ENCODE data around the gene NRF1. TPM values are rescaled to one million over a fixed set of nuclear protein-coding genes. Genes with fewer than 3 reads are reported as not detected.

Gene NRF1
- total and polyA plus RNA-seq, 2 of the 8 experiments (the other 6 are each of a cell fraction or from before 2014, with no cell fraction given), result 18.2 to 21.4 TPM

DNA sequence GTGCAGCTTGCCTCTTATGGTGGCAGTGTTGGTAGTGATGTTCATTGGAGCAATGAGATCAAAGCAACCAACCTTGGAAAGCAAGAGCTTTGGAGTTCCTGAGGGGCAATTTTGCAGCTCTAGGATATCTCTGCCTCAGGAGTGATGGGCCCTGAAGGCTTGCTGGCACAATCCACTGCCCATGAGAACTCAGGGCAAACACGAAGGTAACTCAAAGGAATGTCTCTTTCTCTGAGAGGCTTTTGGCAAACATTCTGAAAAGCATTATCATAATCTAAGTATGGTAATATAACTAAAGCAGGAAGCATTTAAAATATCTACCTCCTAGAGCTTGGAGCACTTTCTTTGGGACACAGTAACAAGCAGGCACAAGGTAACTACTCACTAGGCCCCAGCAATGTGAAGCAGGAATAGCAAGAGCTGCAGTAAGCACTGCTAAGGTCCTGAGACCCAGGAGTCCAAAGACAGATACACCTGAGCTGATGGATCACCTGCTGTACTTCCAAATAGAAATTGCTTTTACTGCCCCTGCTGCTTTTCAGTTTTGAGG, 103.1 kb downstream of the NRF1 start:
- peaks cover 14 to 69% (median 34%) of the 10 kb centered on the region in 4 experiments for H3K36me3 ChIP-seq (ENCODE audit: control insufficient read depth in 2 of 4, insufficient read depth in 4 of 4, low read length in 3 of 4)
- no peak overlapping the region for H3K27ac ChIP-seq (ENCODE audit: low read depth, low read length)
- no peak for TF ChIP-seq PHF8 (conservative IDR thresholded peaks at IDR 0.05; ENCODE audit: low read depth, low read length)
- TF ChIP-seq, protein P1, sequence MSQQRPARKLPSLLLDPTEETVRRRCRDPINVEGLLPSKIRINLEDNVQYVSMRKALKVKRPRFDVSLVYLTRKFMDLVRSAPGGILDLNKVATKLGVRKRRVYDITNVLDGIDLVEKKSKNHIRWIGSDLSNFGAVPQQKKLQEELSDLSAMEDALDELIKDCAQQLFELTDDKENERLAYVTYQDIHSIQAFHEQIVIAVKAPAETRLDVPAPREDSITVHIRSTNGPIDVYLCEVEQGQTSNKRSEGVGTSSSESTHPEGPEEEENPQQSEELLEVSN (IDR thresholded peaks at IDR 0.05), result no peak
- TF ChIP-seq TCF12 (IDR thresholded peaks at IDR 0.05; ENCODE audit: low read depth, low read length), result no peak

More for the DNA sequence above, 103.1 kb downstream of the NRF1 start:
- Histone ChIP-seq H3K27me3 (replicated peaks in 1 of 4; ENCODE audit: control insufficient read depth in 3 of 4, extremely low read depth in 1 of 4, insufficient read depth in 3 of 4, low read length in 3 of 4) (no peaks in the 10 kb centered on the region), H3K23me2 (ENCODE audit: low read depth, low read length) (no peaks in the 10 kb centered on the region; the same call in 1 of the 2 replicates), H3K4me1 (replicated peaks in 1 of 4; ENCODE audit: control insufficient read depth in 3 of 4, insufficient read depth in 4 of 4, low read length in 3 of 4) (no peaks in the 10 kb centered on the region), H3K4me2 (ENCODE audit: insufficient read depth in 1 of 2, low read depth in 2 of 2, low read length in 2 of 2) (no peak overlapping the region), H3K4ac (replicated peaks; ENCODE audit: insufficient read length, low read depth, low read length) (no peak overlapping the region), H3K18ac (ENCODE audit: extremely low read depth, low read length) (no peak overlapping the region), H2AK5ac (ENCODE audit: low read depth, low read length) (no peak overlapping the region), H3K4me3 (ENCODE audit: extremely low read depth in 1 of 4, insufficient read depth in 2 of 4, low read depth in 3 of 4, low read length in 4 of 4) (no peak overlapping the region), H3K14ac (ENCODE audit: insufficient read length) (no peak overlapping the region), H3K23ac (ENCODE audit: insufficient read length) (no peak overlapping the region), H3K9ac (replicated peaks in 1 of 4; ENCODE audit: extremely low read depth in 1 of 4, low read depth in 3 of 4, low read length in 3 of 4) (no peak overlapping the region), H3K56ac (replicated peaks; ENCODE audit: insufficient read length, low read depth, low read length) (no peak overlapping the region), H4K5ac (ENCODE audit: insufficient read length, low read depth, low read length) (no peak overlapping the region), H3K79me1 (ENCODE audit: low read depth, low read length) (no peaks in the 10 kb centered on the region; the same call in 1 of the 2 replicates), H3K9me3 (ENCODE audit: insufficient read depth in 2 of 2, low read depth in 1 of 2, low read length in 1 of 2) (no peaks in the 10 kb centered on the region), H2BK120ac (replicated peaks; ENCODE audit: low read depth, low read length) (no peak overlapping the region), H4K91ac (replicated peaks; ENCODE audit: insufficient read length, low read length) (no peak overlapping the region), H2BK15ac (ENCODE audit: low read length) (no peak overlapping the region), H2BK5ac (ENCODE audit: low read depth, low read length) (no peak overlapping the region), H2AFZ (ENCODE audit: low read length) (no peak overlapping the region), H4K20me1 (replicated peaks in 1 of 2; ENCODE audit: control insufficient read depth in 1 of 2, insufficient read depth in 2 of 2, low read length in 2 of 2) (peaks cover 0 to 2% of the 10 kb centered on the region in 2 experiments), H2BK20ac (ENCODE audit: low read length) (no peak overlapping the region), H4K8ac (ENCODE audit: extremely low read depth, insufficient read depth, low read length) (no peak overlapping the region), H2BK12ac (ENCODE audit: low read depth, low read length) (no peak overlapping the region), H3K79me2 (ENCODE audit: control insufficient read depth in 1 of 2, insufficient read depth in 2 of 2, low read length in 2 of 2) (no peaks in the 10 kb centered on the region)
- CTCF ChIA-PET (ENCODE audit: partially characterized antibody), result no interaction called here
- WGBS, 2 experiments (ENCODE audit: extremely low coverage in 1 of 2, insufficient coverage in 1 of 2, insufficient read length in 1 of 2, insufficient replicate concordance in 2 of 2, low coverage in 1 of 2, low lambda C conversion rate in 2 of 2, missing lambda C conversion rate in 1 of 2), result 93% methylated on average over 1 of the region's 1 CpG; no CpG with 5 or more reads in 1 of the 2 experiments
- POLR2A ChIA-PET (ENCODE audit: partially characterized antibody), result interaction anchor here (1.0 kb wide), 1 partner anchor 11 kb away, joined by 3 read pairs; no protein-coding TSS in a partner anchor
- DNase-seq (ENCODE audit: low read depth in 1 of 2, low spot score in 2 of 2), result no peak
- FAIRE-seq, result no peak
